GM18508 (cell line): ENCODE results near the gene C19orf47.

Experiments
- ATAC-seq: cut with Tn5 transposase; IDR thresholded peaks from one replicate; pipeline ENCODE4 v1.9.1; 2021; ENCODE audit warnings: moderate number of reproducible peaks; ENCODE audit not compliant: insufficient read depth, unreplicated experiment

The C19orf47 gene

GRCh38 chr19:40322271-40322610 is 26.0 kb downstream of the C19orf47 start:
- no peak for ATAC-seq

- no peak for ATAC-seq
Observed at GRCh38 chr19:40321566-40322270, 26.5 kb downstream of the C19orf47 start.

GRCh38 chr19:40321076-40321475 is 27.1 kb downstream of the C19orf47 start:
- ATAC-seq, result no peak

- no peak for ATAC-seq
Observed at GRCh38 chr19:40320558-40320935, 27.6 kb downstream of the C19orf47 start.

GRCh38 chr19:40317338-40317737 is 30.9 kb downstream of the C19orf47 start:
- ATAC-seq, result no peak

- no peak for ATAC-seq
Observed at GRCh38 chr19:40315812-40316470, 32.3 kb downstream of the C19orf47 start.

- no peak for ATAC-seq
Observed at GRCh38 chr19:40314656-40315055, 33.5 kb downstream of the C19orf47 start.

- ATAC-seq, result no peak
Observed at GRCh38 chr19:40313229-40313983, 34.8 kb downstream of the C19orf47 start.

GRCh38 chr19:40312533-40312932 is 35.7 kb downstream of the C19orf47 start:
- no peak for ATAC-seq

GRCh38 chr19:40309666-40310065 is 38.5 kb downstream of the C19orf47 start:
- ATAC-seq, result no peak

GRCh38 chr19:40305403-40305802 is 42.8 kb downstream of the C19orf47 start:
- ATAC-seq, result no peak

GRCh38 chr19:40304306-40304705 is 43.9 kb downstream of the C19orf47 start:
- ATAC-seq, result no peak

- ATAC-seq, result no peak
Observed at GRCh38 chr19:40303765-40304164, 44.4 kb downstream of the C19orf47 start.

GRCh38 chr19:40302224-40303011 is 45.8 kb downstream of the C19orf47 start:
- no peak for ATAC-seq

- ATAC-seq, result no peak
Observed at GRCh38 chr19:40300668-40301067, 47.5 kb downstream of the C19orf47 start.

GRCh38 chr19:40298026-40298425 is 50.2 kb downstream of the C19orf47 start:
- ATAC-seq, result no peak

GRCh38 chr19:40294560-40294959 is 53.6 kb downstream of the C19orf47 start:
- no peak for ATAC-seq

- no peak for ATAC-seq
Observed at GRCh38 chr19:40286971-40287421, 61.2 kb downstream of the C19orf47 start.

GRCh38 chr19:40286235-40286970 is 61.8 kb downstream of the C19orf47 start:
- ATAC-seq, result no peak
